Sigmoid colon (tissue), 4 donors: ENCODE measurements around the gene GPC6.

Experiments
- CTCF ChIP-seq, 4 experiments: fragments of 450-650 bp in 3 of 4; fragments of 200-600 bp in 1 of 4; IDR thresholded peaks; one replicate each; pipeline ENCODE4 v1.5.1; 2016 to 2019; ENCODE audit warnings: antibody characterized with exemption in 4 of 4, mild to moderate bottlenecking in 3 of 4, moderate library complexity in 2 of 4
- EP300 ChIP-seq, 4 donors: sonication (generic); formaldehyde crosslinking; IDR thresholded peaks; one replicate each; pipeline ENCODE4 v1.6.1; 2017; ENCODE audit warnings: antibody characterized with exemption in 4 of 4
- POLR2A ChIP-seq, 2 donors: fragments of 450-650 bp; IDR thresholded peaks; one replicate each; pipeline ENCODE4 v1.6.1; 2016; ENCODE audit warnings: antibody characterized with exemption in 2 of 2, mild to moderate bottlenecking in 2 of 2, moderate library complexity in 2 of 2
- POLR2AphosphoS5 ChIP-seq, 4 donors: sonication (generic); formaldehyde crosslinking; IDR thresholded peaks; one replicate each; pipeline ENCODE4 v1.6.1; 2017; ENCODE audit warnings: antibody characterized with exemption in 4 of 4

GRCh38 chr13:94236132-94236531 lies 1009.5 kb downstream of the GPC6 start:
- TF ChIP-seq CTCF (IDR thresholded peaks at IDR 0.05): no peak
- TF ChIP-seq POLR2A (IDR thresholded peaks at IDR 0.05): no peak
- TF ChIP-seq POLR2AphosphoS5 (IDR thresholded peaks at IDR 0.05): no peak
- TF ChIP-seq EP300 (IDR thresholded peaks at IDR 0.05): no peak
